SU-DHL-6 (cell line): Measurements from ENCODE around the gene ACOT11.

ENCODE experiments used
- H2AFZ ChIP-seq: fragments of 200-600 bp; sonication (generic); 2 replicates; pipeline ENCODE4 v1.6.1; 2014; ENCODE audit warnings: low read depth, mild to moderate bottlenecking, moderate library complexity, mixed read lengths, antibody characterized with exemption, low read length; ENCODE audit not compliant: severe bottlenecking
- H3F3A ChIP-seq: fragments of 200-600 bp; shearing (Covaris generic); 2 replicates; pipeline ENCODE4 v1.6.0; 2016; ENCODE audit warnings: antibody characterized with exemption, mild to moderate bottlenecking; ENCODE audit not compliant: insufficient read depth
- H3K27ac ChIP-seq: fragments of 200-600 bp; sonication (generic); 2 replicates; pipeline ENCODE4 v1.5.1; 2016; ENCODE audit warnings: low read depth, mild to moderate bottlenecking, low read length, moderate library complexity, mixed read lengths
- H3K27me3 ChIP-seq: fragments of 200-600 bp; sonication (generic), shearing (Covaris generic); 2 replicates; pipeline ENCODE4 v1.6.0; 2014; ENCODE audit warnings: mild to moderate bottlenecking, low read length
- H3K36me3 ChIP-seq: fragments of 200-600 bp; sonication (generic); 2 replicates; pipeline ENCODE4 v1.6.1; 2014; ENCODE audit warnings: mild to moderate bottlenecking, low read length, mixed read lengths
- H3K4me2 ChIP-seq: fragments of 300-600, 200-600 bp; shearing (Covaris generic), sonication (generic); 2 replicates; pipeline ENCODE4 v1.6.0; 2014; ENCODE audit warnings: low read length, low read depth, mild to moderate bottlenecking; ENCODE audit not compliant: poor library complexity, severe bottlenecking
- H3K4me3 ChIP-seq: fragments of 200-600 bp; sonication (generic); 2 replicates; pipeline ENCODE4 v1.5.1; 2014; ENCODE audit warnings: antibody characterized with exemption, low read length, mild to moderate bottlenecking, mixed read lengths; ENCODE audit not compliant: insufficient read depth, poor library complexity, severe bottlenecking
- H3K79me2 ChIP-seq: fragments of 200-600 bp; sonication (generic); 2 replicates; pipeline ENCODE4 v1.6.1; 2014; ENCODE audit warnings: mild to moderate bottlenecking, low read length, moderate library complexity; ENCODE audit not compliant: insufficient read depth
- H3K9ac ChIP-seq: fragments of 200-600 bp; sonication (generic); 2 replicates; pipeline ENCODE4 v1.7.0; 2014; ENCODE audit warnings: mild to moderate bottlenecking, low read length
- H3K9me2 ChIP-seq: fragments of 200-600 bp; sonication (generic); replicated peaks from 2 replicates; pipeline ENCODE4 v1.6.1; 2014; ENCODE audit warnings: low read length; ENCODE audit not compliant: insufficient read depth
- H3K9me3 ChIP-seq: fragments of 200-600 bp; sonication (generic); 2 replicates; pipeline ENCODE4 v1.6.1; 2014; ENCODE audit warnings: low read length, mixed read lengths; ENCODE audit not compliant: insufficient read depth
- H4K20me1 ChIP-seq: fragments of 200-600 bp; sonication (generic); 2 replicates; pipeline ENCODE4 v1.6.1; 2014; ENCODE audit warnings: low read depth, mild to moderate bottlenecking, antibody characterized with exemption, low read length, moderate library complexity, mixed read lengths
- EZH2phosphoT487 ChIP-seq: fragments of 200-600 bp; sonication (generic), shearing (Covaris generic); conservative IDR thresholded peaks from 2 replicates; pipeline ENCODE4 v1.6.1; 2018; ENCODE audit warnings: mild to moderate bottlenecking, antibody characterized with exemption, low read length, moderate library complexity, mixed read lengths
- TF ChIP-seq, protein P1 (sequence below): fragments of 200-600 bp; sonication (generic); IDR thresholded peaks from one replicate; pipeline ENCODE4 v1.5.1; 2017; ENCODE audit warnings: antibody characterized with exemption, mild to moderate bottlenecking, low read length, moderate library complexity; ENCODE audit not compliant: insufficient read depth, poor library complexity, severe bottlenecking

Gene ACOT11

DNA sequence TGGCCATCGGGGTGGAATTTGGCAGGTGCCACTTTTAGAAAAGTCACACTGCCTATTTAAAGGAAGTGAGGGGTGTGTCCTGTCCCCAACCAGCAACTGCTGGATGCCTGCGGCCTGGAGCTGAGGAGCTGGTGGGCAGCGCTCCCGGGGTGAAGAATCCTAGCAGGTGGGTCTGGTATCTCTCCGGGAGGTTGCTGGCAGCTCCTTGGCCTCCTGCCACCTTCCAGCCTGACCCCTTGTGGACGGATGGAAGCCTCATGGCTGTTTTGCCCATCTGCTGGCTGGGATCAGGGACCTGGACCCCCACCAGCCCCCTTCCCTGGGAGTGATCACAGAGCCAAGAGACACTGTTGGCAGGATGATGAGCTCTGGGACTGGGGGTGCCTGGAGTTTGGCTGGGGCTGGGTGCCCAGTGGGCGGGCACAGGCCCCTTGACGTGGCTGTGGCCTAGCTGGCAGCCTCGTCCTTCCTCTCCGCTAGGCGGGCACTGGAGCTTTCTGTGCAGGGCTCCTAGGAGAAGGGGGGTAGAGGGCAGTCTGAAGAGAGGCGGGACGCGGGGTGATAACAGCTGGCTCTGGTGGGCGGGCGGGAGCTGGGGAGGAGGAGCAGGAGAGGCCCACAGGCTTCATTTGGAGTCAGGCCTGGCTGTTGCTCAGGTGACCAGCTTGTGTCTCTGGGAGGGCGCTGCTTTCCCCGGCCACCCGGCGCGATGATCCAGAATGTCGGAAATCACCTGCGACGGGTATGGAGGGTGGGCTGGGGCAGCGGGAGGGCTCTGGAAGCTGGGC is at the start of gene ACOT11:
Gene ACOT11, plus strand, starts transcription at position 628 of the 788 bp plus-strand sequence. Its CDS starts 82 bp downstream, at position 710.
- H3K27me3 ChIP-seq: no peaks in the 10 kb centered on the region
- no peak within 1 kb of the TSS for H2AFZ ChIP-seq
- no peaks in the 10 kb centered on the region for H3K9me3 ChIP-seq
- no peak within 1 kb of the TSS for H3K9ac ChIP-seq
- no peak within 1 kb of the TSS for H3K27ac ChIP-seq
- H3K4me3 ChIP-seq: no peak within 1 kb of the TSS
- H3K4me2 ChIP-seq: no peak within 1 kb of the TSS
- TF ChIP-seq EZH2phosphoT487: no peak
- TF ChIP-seq, protein P1, sequence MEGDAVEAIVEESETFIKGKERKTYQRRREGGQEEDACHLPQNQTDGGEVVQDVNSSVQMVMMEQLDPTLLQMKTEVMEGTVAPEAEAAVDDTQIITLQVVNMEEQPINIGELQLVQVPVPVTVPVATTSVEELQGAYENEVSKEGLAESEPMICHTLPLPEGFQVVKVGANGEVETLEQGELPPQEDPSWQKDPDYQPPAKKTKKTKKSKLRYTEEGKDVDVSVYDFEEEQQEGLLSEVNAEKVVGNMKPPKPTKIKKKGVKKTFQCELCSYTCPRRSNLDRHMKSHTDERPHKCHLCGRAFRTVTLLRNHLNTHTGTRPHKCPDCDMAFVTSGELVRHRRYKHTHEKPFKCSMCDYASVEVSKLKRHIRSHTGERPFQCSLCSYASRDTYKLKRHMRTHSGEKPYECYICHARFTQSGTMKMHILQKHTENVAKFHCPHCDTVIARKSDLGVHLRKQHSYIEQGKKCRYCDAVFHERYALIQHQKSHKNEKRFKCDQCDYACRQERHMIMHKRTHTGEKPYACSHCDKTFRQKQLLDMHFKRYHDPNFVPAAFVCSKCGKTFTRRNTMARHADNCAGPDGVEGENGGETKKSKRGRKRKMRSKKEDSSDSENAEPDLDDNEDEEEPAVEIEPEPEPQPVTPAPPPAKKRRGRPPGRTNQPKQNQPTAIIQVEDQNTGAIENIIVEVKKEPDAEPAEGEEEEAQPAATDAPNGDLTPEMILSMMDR: no peak
- H3K36me3 ChIP-seq: no peaks in the 10 kb centered on the region
- H4K20me1 ChIP-seq: no peaks in the 10 kb centered on the region
- H3K79me2 ChIP-seq: no peaks in the 10 kb centered on the region
- no peaks in the 10 kb centered on the region for H3F3A ChIP-seq
- H3K9me2 ChIP-seq: no peaks in the 10 kb centered on the region

GRCh38 chr1:54498383-54499096 is 49.5 kb upstream of the ACOT11 start:
- Histone ChIP-seq H3K27me3 (no peaks in the 10 kb centered on the region), H4K20me1 (no peaks in the 10 kb centered on the region), H3K79me2 (no peaks in the 10 kb centered on the region), H3K4me3 (no peak overlapping the region), H2AFZ (no peak overlapping the region), H3K9me2 (no peaks in the 10 kb centered on the region), H3K27ac (no peak overlapping the region), H3K9me3 (no peaks in the 10 kb centered on the region), H3K36me3 (no peaks in the 10 kb centered on the region), H3F3A (no peaks in the 10 kb centered on the region), H3K4me2 (no peak overlapping the region), H3K9ac (no peak overlapping the region)
- TF ChIP-seq, protein P1: no peak
- no peak for TF ChIP-seq EZH2phosphoT487

GRCh38 chr1:54499097-54499359 is 49.0 kb upstream of the ACOT11 start:
- H3F3A ChIP-seq: no peaks in the 10 kb centered on the region
- no peak overlapping the region for H3K4me3 ChIP-seq
- no peak for TF ChIP-seq EZH2phosphoT487
- TF ChIP-seq, protein P1: no peak
- H3K4me2 ChIP-seq: no peak overlapping the region
- H3K79me2 ChIP-seq: no peaks in the 10 kb centered on the region
- no peak overlapping the region for H2AFZ ChIP-seq
- H3K27me3 ChIP-seq: no peaks in the 10 kb centered on the region
- no peak overlapping the region for H3K9ac ChIP-seq
- H3K9me3 ChIP-seq: no peaks in the 10 kb centered on the region
- no peak overlapping the region for H3K27ac ChIP-seq
- H3K36me3 ChIP-seq: no peaks in the 10 kb centered on the region
- H3K9me2 ChIP-seq: no peaks in the 10 kb centered on the region
- H4K20me1 ChIP-seq: no peaks in the 10 kb centered on the region
